Measurements from ENCODE around the gene RAB3A.

- TF ChIP-seq CTCF (IDR thresholded peaks at IDR 0.05), result no peak
- TF ChIP-seq POLR2AphosphoS5 (IDR thresholded peaks at IDR 0.05; ENCODE audit: low read depth, low read length), result no peak
- TF ChIP-seq TCF7L2 (IDR thresholded peaks at IDR 0.05; ENCODE audit: low read depth, low read length), result no peak
- TF ChIP-seq SIN3A (IDR thresholded peaks at IDR 0.05; ENCODE audit: borderline replicate concordance, insufficient read depth, low read depth, low read length), result no peak
- no peak for TF ChIP-seq REST (IDR thresholded peaks at IDR 0.05; ENCODE audit: insufficient read depth in 1 of 2, low read depth in 2 of 2, low read length in 1 of 2)
Observed at GRCh38 chr19:18176367-18177310, 27.2 kb downstream of the RAB3A start.

Data from Panc1 (cell line).